ENCODE measurements around the gene YWHAH.

The YWHAH gene

GRCh38 chr22:31911565-31912406 lies 32.5 kb upstream of the YWHAH start:
- H3K4me3 ChIP-seq (ENCODE audit: low read length), result no peak overlapping the region
- TF ChIP-seq CTCF (conservative IDR thresholded peaks at IDR 0.05; ENCODE audit: low read depth, low read length), result no peak
- DNase-seq (ENCODE audit: low read depth), result no peak

GRCh38 chr22:31912407-31912743 lies 32.0 kb upstream of the YWHAH start:
- no peak for TF ChIP-seq CTCF (conservative IDR thresholded peaks at IDR 0.05; ENCODE audit: low read depth, low read length)
- no peak for DNase-seq (ENCODE audit: low read depth)
- no peak overlapping the region for H3K4me3 ChIP-seq (ENCODE audit: low read length)

GRCh38 chr22:31915586-31915985 lies 28.7 kb upstream of the YWHAH start:
- no peak for TF ChIP-seq CTCF (conservative IDR thresholded peaks at IDR 0.05; ENCODE audit: low read depth, low read length)
- no peak for DNase-seq (ENCODE audit: low read depth)
- H3K4me3 ChIP-seq (ENCODE audit: low read length), result no peak overlapping the region

GRCh38 chr22:31917227-31917921 lies 27.0 kb upstream of the YWHAH start:
- no peak for TF ChIP-seq CTCF (conservative IDR thresholded peaks at IDR 0.05; ENCODE audit: low read depth, low read length)
- no peak for DNase-seq (ENCODE audit: low read depth)
- no peak overlapping the region for H3K4me3 ChIP-seq (ENCODE audit: low read length)

- no peak for DNase-seq (ENCODE audit: low read depth)
- no peak overlapping the region for H3K4me3 ChIP-seq (ENCODE audit: low read length)
- TF ChIP-seq CTCF (conservative IDR thresholded peaks at IDR 0.05; ENCODE audit: low read depth, low read length), result no peak
Measured at GRCh38 chr22:31919730-31920129, 24.6 kb upstream of the YWHAH start.

GRCh38 chr22:31920306-31920705 lies 24.0 kb upstream of the YWHAH start:
- TF ChIP-seq CTCF (conservative IDR thresholded peaks at IDR 0.05; ENCODE audit: low read depth, low read length), result no peak
- no peak for DNase-seq (ENCODE audit: low read depth)
- no peak overlapping the region for H3K4me3 ChIP-seq (ENCODE audit: low read length)

- TF ChIP-seq CTCF (conservative IDR thresholded peaks at IDR 0.05; ENCODE audit: low read depth, low read length), result no peak
- H3K4me3 ChIP-seq (ENCODE audit: low read length), result no peak overlapping the region
- DNase-seq (ENCODE audit: low read depth), result no peak
Measured at GRCh38 chr22:31921106-31921505, 23.2 kb upstream of the YWHAH start.
